Loucy (cell line): ENCODE data around the gene C8G.

Experiments
- H2AFZ ChIP-seq: fragments of 200-600 bp; sonication (generic); 2 replicates; pipeline ENCODE4 v1.6.0; 2016; ENCODE audit warnings: antibody characterized with exemption, mild to moderate bottlenecking, low read length, moderate library complexity
- H3F3A ChIP-seq: fragments of 200-600 bp; 2 replicates; pipeline ENCODE4 v1.6.0; 2016; ENCODE audit warnings: antibody characterized with exemption, low read depth, mild to moderate bottlenecking
- H3K27me3 ChIP-seq: fragments of 200-600 bp; sonication (generic); 2 replicates; pipeline ENCODE4 v1.6.1; 2014; ENCODE audit warnings: low read length, mild to moderate bottlenecking; ENCODE audit not compliant: insufficient read depth, poor library complexity, severe bottlenecking
- H3K36me3 ChIP-seq: fragments of 200-600 bp; sonication (generic); 2 replicates; pipeline ENCODE4 v1.6.1; 2016; ENCODE audit warnings: low read length; ENCODE audit not compliant: insufficient read depth
- H3K4me1 ChIP-seq: fragments of 200-600 bp; sonication (generic); 2 replicates; pipeline ENCODE4 v1.5.1; 2014; ENCODE audit warnings: low read length, mild to moderate bottlenecking; ENCODE audit not compliant: insufficient read depth, poor library complexity, severe bottlenecking
- H3K4me2 ChIP-seq: fragments of 200-600 bp; sonication (generic); 2 replicates; pipeline ENCODE4 v1.6.0; 2014; ENCODE audit warnings: antibody characterized with exemption, low read length, low read depth, mild to moderate bottlenecking; ENCODE audit not compliant: poor library complexity, severe bottlenecking
- H3K4me3 ChIP-seq: fragments of 200-600 bp; sonication (generic); 2 replicates; pipeline ENCODE4 v1.5.1; 2014; ENCODE audit warnings: low read length, mild to moderate bottlenecking, mixed read lengths; ENCODE audit not compliant: poor library complexity, severe bottlenecking
- H3K79me2 ChIP-seq: fragments of 200-600 bp; sonication (generic); 2 replicates; pipeline ENCODE4 v1.6.1; 2014; ENCODE audit warnings: low read length; ENCODE audit not compliant: insufficient read depth
- H3K9ac ChIP-seq: fragments of 200-600 bp; sonication (generic); 2 replicates; pipeline ENCODE4 v1.6.0; 2014; ENCODE audit warnings: mild to moderate bottlenecking, low read depth, low read length, moderate library complexity; ENCODE audit not compliant: poor library complexity, severe bottlenecking
- H3K9me2 ChIP-seq: fragments of 200-600 bp; sonication (generic); replicated peaks from 2 replicates; pipeline ENCODE4 v1.6.1; 2016; ENCODE audit warnings: low read depth, low read length, mixed read lengths
- H3K9me3 ChIP-seq: fragments of 200-600 bp; sonication (generic); 2 replicates; pipeline ENCODE4 v1.6.1; 2014; ENCODE audit warnings: mild to moderate bottlenecking, antibody characterized with exemption, low read length, low read depth; ENCODE audit not compliant: insufficient read depth
- H4K20me1 ChIP-seq: fragments of 200-600 bp; sonication (generic); 2 replicates; pipeline ENCODE4 v1.6.0; 2014; ENCODE audit warnings: antibody characterized with exemption, low read length, mild to moderate bottlenecking; ENCODE audit not compliant: insufficient read depth, poor library complexity, severe bottlenecking
- EZH2phosphoT487 ChIP-seq: fragments of 200-600 bp; IDR thresholded peaks from 2 replicates; pipeline ENCODE4 v1.6.1; 2018; ENCODE audit warnings: antibody characterized with exemption, mild to moderate bottlenecking, moderate library complexity, borderline replicate concordance
- TF ChIP-seq, protein P1 (sequence below): fragments of 200-600 bp; sonication (generic); conservative IDR thresholded peaks from 2 replicates; pipeline ENCODE4 v1.5.1; 2014; ENCODE audit warnings: mild to moderate bottlenecking, antibody characterized with exemption, low read length

The C8G gene

DNA sequence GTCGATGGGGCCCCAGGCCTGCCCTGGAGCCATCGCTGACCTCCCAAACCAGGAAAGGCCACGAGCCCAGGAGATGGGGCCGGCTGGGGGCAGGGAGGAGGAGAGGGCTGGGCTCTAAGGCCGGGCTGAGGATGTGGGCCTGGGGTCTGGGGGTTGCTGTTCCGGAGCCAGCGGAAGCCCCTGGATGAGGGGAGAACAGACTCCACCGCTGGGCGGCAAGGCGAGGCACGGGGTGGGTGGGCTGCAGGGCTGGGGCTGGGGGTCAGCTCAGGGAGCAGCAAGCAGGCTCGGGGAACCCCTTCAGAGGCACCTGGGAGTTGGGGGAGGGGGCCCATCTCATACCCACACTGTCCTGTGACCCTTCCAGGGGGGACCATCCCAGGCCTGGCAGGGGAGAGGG lies 18.7 kb downstream of the C8G start:
- no peaks in the 10 kb centered on the region for H3K9me2 ChIP-seq
- no peak for TF ChIP-seq EZH2phosphoT487
- TF ChIP-seq, protein P1, sequence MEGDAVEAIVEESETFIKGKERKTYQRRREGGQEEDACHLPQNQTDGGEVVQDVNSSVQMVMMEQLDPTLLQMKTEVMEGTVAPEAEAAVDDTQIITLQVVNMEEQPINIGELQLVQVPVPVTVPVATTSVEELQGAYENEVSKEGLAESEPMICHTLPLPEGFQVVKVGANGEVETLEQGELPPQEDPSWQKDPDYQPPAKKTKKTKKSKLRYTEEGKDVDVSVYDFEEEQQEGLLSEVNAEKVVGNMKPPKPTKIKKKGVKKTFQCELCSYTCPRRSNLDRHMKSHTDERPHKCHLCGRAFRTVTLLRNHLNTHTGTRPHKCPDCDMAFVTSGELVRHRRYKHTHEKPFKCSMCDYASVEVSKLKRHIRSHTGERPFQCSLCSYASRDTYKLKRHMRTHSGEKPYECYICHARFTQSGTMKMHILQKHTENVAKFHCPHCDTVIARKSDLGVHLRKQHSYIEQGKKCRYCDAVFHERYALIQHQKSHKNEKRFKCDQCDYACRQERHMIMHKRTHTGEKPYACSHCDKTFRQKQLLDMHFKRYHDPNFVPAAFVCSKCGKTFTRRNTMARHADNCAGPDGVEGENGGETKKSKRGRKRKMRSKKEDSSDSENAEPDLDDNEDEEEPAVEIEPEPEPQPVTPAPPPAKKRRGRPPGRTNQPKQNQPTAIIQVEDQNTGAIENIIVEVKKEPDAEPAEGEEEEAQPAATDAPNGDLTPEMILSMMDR: no peak
- no peak overlapping the region for H3K9ac ChIP-seq

DNA sequence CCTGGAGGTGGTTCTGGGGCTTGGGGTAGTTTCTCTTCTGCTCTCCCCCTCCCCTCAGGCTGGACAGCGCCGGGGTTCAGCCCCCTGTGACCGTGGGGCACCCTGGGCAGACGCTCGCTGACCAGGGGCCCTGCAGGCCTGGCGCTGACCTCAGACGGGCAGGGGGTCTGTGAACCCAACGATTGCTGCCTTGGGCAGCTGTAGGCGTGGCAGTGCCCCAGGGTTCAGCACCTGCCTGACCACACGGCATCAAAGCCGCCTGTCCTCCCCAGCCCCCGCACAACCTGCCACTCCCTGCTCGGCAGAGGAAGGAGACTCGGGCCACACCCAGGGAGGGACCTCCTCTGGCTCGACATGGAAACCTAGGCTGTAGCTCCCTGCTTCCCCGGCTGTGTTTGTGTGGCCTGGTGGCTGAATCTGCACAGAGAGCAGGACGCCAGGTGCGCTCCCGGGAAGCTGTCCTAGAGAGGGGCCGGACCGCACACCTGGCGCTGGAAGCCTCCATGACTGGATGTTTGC lies 19.2 kb downstream of the C8G start:
- TF ChIP-seq EZH2phosphoT487: no peak
- no peak overlapping the region for H3K4me3 ChIP-seq
- H3K36me3 ChIP-seq: no peaks in the 10 kb centered on the region
- no peak overlapping the region for H3K9ac ChIP-seq
- no peaks in the 10 kb centered on the region for H3F3A ChIP-seq
- H3K27me3 ChIP-seq: no peaks in the 10 kb centered on the region
- H2AFZ ChIP-seq: no peak overlapping the region
- no peaks in the 10 kb centered on the region for H3K9me2 ChIP-seq
- peaks cover 9% of the 10 kb centered on the region for H3K4me1 ChIP-seq
- no peaks in the 10 kb centered on the region for H3K9me3 ChIP-seq
- no peaks in the 10 kb centered on the region for H4K20me1 ChIP-seq
- H3K79me2 ChIP-seq: no peaks in the 10 kb centered on the region
- no peak overlapping the region for H3K4me2 ChIP-seq

More for the DNA sequence above, 18.7 kb downstream of the C8G start:
- Histone ChIP-seq H3K4me2 (no peak overlapping the region), H3K4me3 (no peak overlapping the region), H3K27me3 (no peaks in the 10 kb centered on the region), H3K4me1 (peaks cover 9% of the 10 kb centered on the region), H3F3A (no peaks in the 10 kb centered on the region), H4K20me1 (no peaks in the 10 kb centered on the region), H3K79me2 (no peaks in the 10 kb centered on the region), H3K36me3 (no peaks in the 10 kb centered on the region), H2AFZ (no peak overlapping the region), H3K9me3 (no peaks in the 10 kb centered on the region)

DNA sequence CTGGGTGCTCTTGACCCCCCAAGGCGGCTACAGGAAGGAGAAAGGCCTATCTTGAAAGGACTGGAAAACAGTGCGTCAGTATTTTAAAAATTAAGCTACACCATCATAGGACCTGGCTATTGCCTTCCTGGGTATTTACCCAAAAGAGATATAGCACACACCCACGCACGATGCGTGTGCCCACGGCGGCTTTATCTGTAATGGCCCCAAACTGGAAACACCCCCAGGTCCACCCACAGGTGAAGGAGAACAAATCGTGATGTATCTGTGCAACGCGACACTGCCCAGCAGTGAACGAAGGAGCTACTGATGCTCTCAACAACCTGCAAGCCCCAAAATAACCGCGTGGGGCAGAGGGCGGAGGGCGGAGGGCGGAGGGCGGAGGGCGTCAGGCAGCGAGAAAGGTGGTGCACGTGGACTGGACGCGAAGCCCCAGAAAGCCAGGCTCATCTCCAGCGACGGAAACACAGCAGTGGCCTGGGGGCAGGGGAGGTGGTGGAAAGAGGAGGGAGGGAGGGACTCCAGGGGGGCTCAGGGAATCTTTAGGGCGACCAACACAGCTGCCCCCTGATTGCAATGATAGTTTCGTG lies 19.9 kb downstream of the C8G start:
- Histone ChIP-seq H3K4me2 (no peak overlapping the region), H3F3A (no peaks in the 10 kb centered on the region), H3K27me3 (no peaks in the 10 kb centered on the region), H4K20me1 (no peaks in the 10 kb centered on the region), H3K4me3 (no peak overlapping the region), H3K79me2 (no peaks in the 10 kb centered on the region), H2AFZ (no peak overlapping the region), H3K9me3 (no peaks in the 10 kb centered on the region), H3K9me2 (no peaks in the 10 kb centered on the region), H3K9ac (no peak overlapping the region), H3K36me3 (no peaks in the 10 kb centered on the region), H3K4me1 (peaks cover 9% of the 10 kb centered on the region)
- TF ChIP-seq, protein P1: no peak
- no peak for TF ChIP-seq EZH2phosphoT487
